K562 (cell line): ENCODE measurements around the gene NDRG4. TPM values are rescaled to one million over a fixed set of nuclear protein-coding genes. Genes with fewer than 3 reads are reported as not detected.

Experiments
- ATAC-seq: fragments of 200-7000 bp; cut with Tn5 transposase; 3 replicates; pipeline ENCODE4 v1.9.1; 2020; ENCODE audit warnings: moderate library complexity
- BruUV-seq: library from RNA; stranded (reverse); fragments of 400-500 nt; replicated peaks from 2 replicates; lab custom pipeline; 2021; lab: Mats Ljungman, UMichigan
- CTCF ChIA-PET: fragments of 300-600 bp; formaldehyde crosslinking; extraction: SDS; loops from one replicate; lab custom pipeline; 2021; ENCODE audit warnings: low intra/inter-chr PET ratio; lab: Yijun Ruan, JAX
- POLR2A ChIA-PET: fragments of 300-600, 350-650 bp; sonication (Branson Sonifier 250); formaldehyde crosslinking; extraction: SDS; loops from one replicate; lab custom pipeline; 2021; ENCODE audit warnings: antibody characterized with exemption, inconsistent platforms; lab: Yijun Ruan, JAX
- DNase-seq, 4 experiments: peaks; one replicate each; pipeline versions ENCODE4 v3.0.0 to v3.0.0-alpha.2; 2011 to 2018; ENCODE audit warnings: low spot score in 3 of 4, mixed read lengths in 3 of 4; ENCODE audit errors: extremely low read depth in 1 of 4
- FAIRE-seq: peaks from 2 replicates; lab custom pipeline; 2011; peaks lifted over from hg19 to GRCh38; lab: Jason Lieb, UNC
- H2AFZ ChIP-seq: 2 replicates; pipeline ENCODE4 v1.6.0; 2011; ENCODE audit warnings: low read depth, low read length, control low read depth, inconsistent platforms
- H3K27ac ChIP-seq: fragments of 200-600 bp; 3 replicates; pipeline ENCODE4 v1.8.0; 2011; ENCODE audit warnings: low read depth, mild to moderate bottlenecking, control low read depth, inconsistent platforms, low read length, moderate library complexity, mixed read lengths; ENCODE audit errors: extremely low read depth
- H3K27me3 ChIP-seq, 2 experiments: fragments of 300-600 bp in 1 of 2; 2 replicates in 1 of 2; 3 replicates in 1 of 2; pipeline versions ENCODE4 v1.6.0 to v1.8.0; 2011; ENCODE audit warnings: inconsistent platforms in 2 of 2, low read length in 2 of 2, mild to moderate bottlenecking in 1 of 2, mixed read lengths in 1 of 2, moderate library complexity in 1 of 2; ENCODE audit not compliant: control insufficient read depth in 2 of 2, insufficient read depth in 2 of 2
- H3K36me3 ChIP-seq: fragments of 300-600 bp; 3 replicates; pipeline ENCODE4 v1.8.0; 2011; ENCODE audit warnings: mild to moderate bottlenecking, low read length, inconsistent platforms; ENCODE audit not compliant: control insufficient read depth, insufficient read depth
- H3K4me1 ChIP-seq, 2 experiments: fragments of 200-600 bp in 1 of 2; replicated peaks in 1 of 2; 2 replicates in 1 of 2; 3 replicates in 1 of 2; pipeline versions ENCODE4 v1.5.1 to v1.8.0; 2011; ENCODE audit warnings: inconsistent platforms in 2 of 2, low read length in 2 of 2, mild to moderate bottlenecking in 1 of 2, mixed read lengths in 1 of 2, moderate library complexity in 1 of 2; ENCODE audit not compliant: control insufficient read depth in 2 of 2, insufficient read depth in 2 of 2
- H3K4me2 ChIP-seq: 2 replicates; pipeline ENCODE4 v1.6.1; 2011; ENCODE audit warnings: low read length, control low read depth, inconsistent platforms, mixed read lengths; ENCODE audit not compliant: insufficient read depth
- H3K4me3 ChIP-seq: fragments of 200-600 bp; sonication (generic), shearing (Covaris generic); 2 replicates; pipeline ENCODE4 v1.5.1; 2016; ENCODE audit warnings: control low read depth, inconsistent platforms
- H3K79me2 ChIP-seq: fragments of 200-600 bp; 3 replicates; pipeline ENCODE4 v1.8.0; 2011; ENCODE audit warnings: low read length, inconsistent platforms; ENCODE audit not compliant: control insufficient read depth, insufficient read depth
- H3K9ac ChIP-seq, 2 experiments: 2 replicates each; pipeline versions ENCODE4 v1.6.0 to v1.6.1; 2011; ENCODE audit warnings: low read depth in 2 of 2, low read length in 2 of 2, control low read depth in 1 of 2, inconsistent platforms in 1 of 2, mild to moderate bottlenecking in 1 of 2, mixed read lengths in 1 of 2; ENCODE audit not compliant: insufficient read depth in 1 of 2
- H3K9me1 ChIP-seq: one replicate; pipeline ENCODE4 v1.6.0; 2011; ENCODE audit warnings: inconsistent platforms, mild to moderate bottlenecking, low read length, moderate library complexity; ENCODE audit not compliant: control insufficient read depth, insufficient read depth
- H3K9me3 ChIP-seq: replicated peaks from 2 replicates; pipeline ENCODE4 v1.5.1; 2011; ENCODE audit warnings: low read depth, low read length, inconsistent platforms; ENCODE audit not compliant: control insufficient read depth, insufficient read depth
- H4K20me1 ChIP-seq: replicated peaks from 2 replicates; pipeline ENCODE4 v1.6.1; 2011; ENCODE audit warnings: low read length, inconsistent platforms, mixed read lengths; ENCODE audit not compliant: control insufficient read depth, insufficient read depth
- ARID2 ChIP-seq: fragments of 450-650 bp; IDR thresholded peaks from 2 replicates; pipeline ENCODE4 v1.6.1; 2017; ENCODE audit warnings: antibody characterized with exemption, mild to moderate bottlenecking
- BRD4 ChIP-seq: fragments of 200-600 bp; sonication (generic); IDR thresholded peaks from 2 replicates; pipeline ENCODE4 v1.6.1; 2017; ENCODE audit warnings: inconsistent platforms
- CBX8 ChIP-seq: fragments of 200-600 bp; sonication (generic); IDR thresholded peaks from 2 replicates; pipeline ENCODE4 v1.6.1; 2012; ENCODE audit warnings: borderline replicate concordance, mixed run types, low read depth, mild to moderate bottlenecking, moderate library complexity, mixed read lengths, low read length, control low read depth, inconsistent platforms; ENCODE audit not compliant: poor library complexity, severe bottlenecking; ENCODE audit errors: extremely low read depth
- FOXJ3 ChIP-seq: sonication (generic); formaldehyde crosslinking; IDR thresholded peaks from 2 replicates; pipeline ENCODE4 v1.4.0; 2020; ENCODE audit warnings: mild to moderate bottlenecking, missing genetic modification reagents
- HDAC2 ChIP-seq: fragments of 450-650 bp; IDR thresholded peaks from 2 replicates; pipeline ENCODE4 v1.6.1; 2016; ENCODE audit warnings: mild to moderate bottlenecking
- HMG20B ChIP-seq: fragments of 250-450 bp; sonication (Bioruptor Pico); IDR thresholded peaks from 2 replicates; pipeline ENCODE4 v1.5.0; 2021; ENCODE audit warnings: mild to moderate bottlenecking
- ILF3 ChIP-seq: fragments of 450-650 bp; IDR thresholded peaks from 2 replicates; pipeline ENCODE4 v1.6.1; 2018; ENCODE audit warnings: antibody characterized with exemption, mild to moderate bottlenecking, moderate library complexity, borderline replicate concordance
- NR2C2 ChIP-seq, 2 experiments: fragments of 200-800 bp in 1 of 2; sonication (Bioruptor generic) in 1 of 2; sonication (generic) in 1 of 2; formaldehyde crosslinking in 1 of 2; IDR thresholded peaks; 2 replicates each; pipeline versions ENCODE4 v1.6.1 to v1.8.0; 2016 to 2022; ENCODE audit warnings: mild to moderate bottlenecking in 1 of 2, missing compliant biosample characterization in 1 of 2, missing genetic modification characterization in 1 of 2, missing genetic modification reagents in 1 of 2
- PHF8 ChIP-seq: fragments of 200-600 bp; sonication (generic); IDR thresholded peaks from 2 replicates; pipeline ENCODE4 v1.6.1; 2012; ENCODE audit warnings: mixed run types, mild to moderate bottlenecking, inconsistent platforms, low read length, moderate library complexity, borderline replicate concordance
- RFX7 ChIP-seq: fragments of 250-450 bp; sonication (Bioruptor Pico); IDR thresholded peaks from 2 replicates; pipeline ENCODE4 v1.5.1; 2021; ENCODE audit warnings: mild to moderate bottlenecking
- SOX6 ChIP-seq: fragments of 450-650 bp; IDR thresholded peaks from 2 replicates; pipeline ENCODE4 v1.6.1; 2014; ENCODE audit warnings: mild to moderate bottlenecking
- TRIM28 ChIP-seq: fragments of 450-650 bp; IDR thresholded peaks from 2 replicates; pipeline ENCODE4 v1.6.1; 2017
- TSC22D4 ChIP-seq: fragments of 450-650 bp; IDR thresholded peaks from 2 replicates; pipeline ENCODE4 v1.6.1; 2016; ENCODE audit warnings: missing genetic modification characterization, missing biosample characterization, control low read depth
- ZFP1 ChIP-seq: fragments of 450-650 bp; formaldehyde crosslinking; IDR thresholded peaks from 2 replicates; pipeline ENCODE4 v1.4.0; 2020; ENCODE audit warnings: mild to moderate bottlenecking, mixed read lengths
- ZNF232 ChIP-seq: sonication (generic); formaldehyde crosslinking; IDR thresholded peaks from 2 replicates; pipeline ENCODE4 v1.8.0; 2022; ENCODE audit warnings: mild to moderate bottlenecking, missing genetic modification reagents
- ZNF584 ChIP-seq: fragments of 200-800 bp; sonication (Bioruptor generic); IDR thresholded peaks from 2 replicates; pipeline ENCODE4 v1.6.1; 2016; ENCODE audit warnings: low read depth, mild to moderate bottlenecking, missing genetic modification characterization, missing compliant biosample characterization
- WGBS: fragments of 100-300 bp; shearing (Covaris generic); methylation state at CpG from one replicate; pipeline ENCODE4 v1.1.6; 2016; ENCODE audit warnings: low coverage, mixed read lengths; ENCODE audit not compliant: insufficient coverage; ENCODE audit errors: missing lambda C conversion rate; 5-methylcytosine and 5-hydroxymethylcytosine counted together
- in situ Hi-C: fragments of 300-500 bp; cut with MboI; formaldehyde crosslinking; loops from 4 replicates; pipeline ENCODE4 v1.15.0; 2018; ENCODE audit warnings: inconsistent platforms, mixed read lengths
- intact Hi-C: fragments of 100-400 bp; cut with micrococcal nuclease; formaldehyde crosslinking; loops from 2 replicates; pipeline ENCODE4 v1.14.2; 2022
- polyA plus RNA-seq, 8 experiments: library from polyadenylated mRNA; depleted of rRNA in 4 of 8; stranded (reverse) in 5 of 8; unstranded in 3 of 8; fragments of >200 nt; fragmentation: Nextera tagmentation in 2 of 8; fragmentation: Illumina TruSeq in 1 of 8; extraction: Ambion mirVana in 2 of 8; extraction: Trizol in 1 of 8; gene quantifications; 2 replicates each; pipeline versions ENCODE4 v1.2.1 to v1.2.3, GENCODE V29; 2011 to 2014; ENCODE audit warnings: inconsistent platforms in 1 of 8, missing spikeins in 1 of 8
- total RNA-seq, 7 experiments: library from RNA; depleted of rRNA in 6 of 7; stranded (reverse); fragments of >200 nt in 6 of 7; fragmentation: Illumina TruSeq in 2 of 7; extraction: Trizol in 2 of 7; gene quantifications; 2 replicates each; pipeline versions ENCODE4 v1.2.1 to v1.2.3, GENCODE V29; 2011 to 2021; ENCODE audit warnings: low replicate concordance in 1 of 7
- TF ChIP-seq, protein P1 (sequence below): fragments of 450-650 bp; IDR thresholded peaks from 2 replicates; pipeline ENCODE4 v1.6.1; 2016
- TF ChIP-seq, protein P2 (sequence below): IDR thresholded peaks from 2 replicates; pipeline ENCODE4 v1.6.1; 2011; ENCODE audit not compliant: insufficient read length; ENCODE audit errors: extremely low read depth
- TF ChIP-seq, protein P3 (sequence below): fragments of 250-450 bp; sonication (Bioruptor Pico); IDR thresholded peaks from 2 replicates; pipeline ENCODE4 v1.4.0; 2020; ENCODE audit warnings: mild to moderate bottlenecking, moderate library complexity

The NDRG4 gene
- total and polyA plus RNA-seq, 9 of the 15 experiments (the other 6 are each of a cell fraction or from before 2014, with no cell fraction given): 0.06 to 0.95 (median 0.28) TPM

DNA sequence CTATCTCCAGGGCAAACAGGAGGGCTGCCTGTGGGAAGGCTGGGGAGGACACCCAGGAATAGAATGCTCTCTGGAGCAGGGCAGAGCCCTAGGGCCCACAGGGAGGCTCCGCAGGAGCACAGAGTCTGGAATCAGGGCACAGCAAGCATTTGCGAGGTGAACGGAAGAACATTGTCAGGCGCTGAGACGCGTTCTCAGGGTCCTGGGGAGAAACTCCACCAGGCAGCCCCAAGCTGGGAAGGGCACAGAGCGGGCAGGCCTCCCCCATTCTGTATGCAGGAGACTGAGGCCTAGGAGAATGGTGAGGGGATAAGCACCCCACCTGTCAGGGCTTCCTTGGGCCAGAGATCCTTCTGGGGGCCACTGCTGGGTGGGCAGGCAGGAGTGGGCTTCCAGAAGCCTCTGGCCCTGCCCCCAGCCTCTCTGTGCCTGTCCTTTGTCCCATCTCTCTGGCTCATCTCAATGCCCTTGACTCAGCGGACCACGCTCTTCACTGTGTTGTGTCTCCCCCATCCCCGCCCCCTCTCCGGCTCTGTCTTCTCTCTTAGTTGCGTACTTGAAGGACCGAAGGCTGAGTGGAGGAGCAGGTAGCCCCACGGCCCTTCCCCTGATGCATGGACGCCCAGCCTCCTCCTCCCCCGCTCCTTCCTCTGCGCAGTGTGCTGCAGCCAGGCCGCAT lies 10.3 kb downstream of the NDRG4 start:
- Histone ChIP-seq H3K79me2 (peaks cover 13% of the 10 kb centered on the region), H3K4me3 (no peak overlapping the region), H3K4me1 (peaks cover 0 to 39% of the 10 kb centered on the region in 2 experiments; a peak in 3 of 5 replicates), H3K36me3 (no peaks in the 10 kb centered on the region), H3K9me1 (no peaks in the 10 kb centered on the region), H3K9ac (peak overlapping the region in 1 of 2 experiments; percentile 3; a peak in 1 of 4 replicates), H3K27me3 (no peaks in the 10 kb centered on the region), H2AFZ (no peak overlapping the region), H3K9me3 (no peaks in the 10 kb centered on the region), H4K20me1 (no peaks in the 10 kb centered on the region; the same call in 1 of the 2 replicates), H3K4me2 (no peak overlapping the region), H3K27ac (no peak overlapping the region)
- intact Hi-C loops (no loop called here), in situ Hi-C loops (no loop called here)
- FAIRE-seq (no peak), DNase-seq (no peak), ATAC-seq (no peak)
- ChIA-PET POLR2A (interaction anchor here (0.6 kb wide), 1 partner anchor 11 kb away, joined by 4 read pairs; no protein-coding TSS in a partner anchor), CTCF (no interaction called here)
- no TSS peak for BruUV-seq
- TF ChIP-seq ZNF584 (no peak), SOX6 (no peak), ILF3 (no peak), TSC22D4 (tag) (no peak), CBX8 (no peak), PHF8 (no peak), ZFP1 (no peak), HDAC2 (no peak), BRD4 (no peak), HMG20B (CRISPR knock-in tag) (no peak), ZNF232 (CRISPR knock-in tag) (no peak), NR2C2 (CRISPR knock-in tag; IDR thresholded peaks at IDR 0.05) (no peak), NR2C2 (tag; IDR thresholded peaks at IDR 0.05) (no peak), FOXJ3 (CRISPR knock-in tag) (no peak), ARID2 (no peak), TRIM28 (no peak), RFX7 (CRISPR knock-in tag) (no peak)
- TF ChIP-seq, protein P1, sequence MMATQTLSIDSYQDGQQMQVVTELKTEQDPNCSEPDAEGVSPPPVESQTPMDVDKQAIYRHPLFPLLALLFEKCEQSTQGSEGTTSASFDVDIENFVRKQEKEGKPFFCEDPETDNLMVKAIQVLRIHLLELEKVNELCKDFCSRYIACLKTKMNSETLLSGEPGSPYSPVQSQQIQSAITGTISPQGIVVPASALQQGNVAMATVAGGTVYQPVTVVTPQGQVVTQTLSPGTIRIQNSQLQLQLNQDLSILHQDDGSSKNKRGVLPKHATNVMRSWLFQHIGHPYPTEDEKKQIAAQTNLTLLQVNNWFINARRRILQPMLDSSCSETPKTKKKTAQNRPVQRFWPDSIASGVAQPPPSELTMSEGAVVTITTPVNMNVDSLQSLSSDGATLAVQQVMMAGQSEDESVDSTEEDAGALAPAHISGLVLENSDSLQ: no peak
- TF ChIP-seq, protein P2, sequence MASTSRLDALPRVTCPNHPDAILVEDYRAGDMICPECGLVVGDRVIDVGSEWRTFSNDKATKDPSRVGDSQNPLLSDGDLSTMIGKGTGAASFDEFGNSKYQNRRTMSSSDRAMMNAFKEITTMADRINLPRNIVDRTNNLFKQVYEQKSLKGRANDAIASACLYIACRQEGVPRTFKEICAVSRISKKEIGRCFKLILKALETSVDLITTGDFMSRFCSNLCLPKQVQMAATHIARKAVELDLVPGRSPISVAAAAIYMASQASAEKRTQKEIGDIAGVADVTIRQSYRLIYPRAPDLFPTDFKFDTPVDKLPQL: no peak
- TF ChIP-seq, protein P3, sequence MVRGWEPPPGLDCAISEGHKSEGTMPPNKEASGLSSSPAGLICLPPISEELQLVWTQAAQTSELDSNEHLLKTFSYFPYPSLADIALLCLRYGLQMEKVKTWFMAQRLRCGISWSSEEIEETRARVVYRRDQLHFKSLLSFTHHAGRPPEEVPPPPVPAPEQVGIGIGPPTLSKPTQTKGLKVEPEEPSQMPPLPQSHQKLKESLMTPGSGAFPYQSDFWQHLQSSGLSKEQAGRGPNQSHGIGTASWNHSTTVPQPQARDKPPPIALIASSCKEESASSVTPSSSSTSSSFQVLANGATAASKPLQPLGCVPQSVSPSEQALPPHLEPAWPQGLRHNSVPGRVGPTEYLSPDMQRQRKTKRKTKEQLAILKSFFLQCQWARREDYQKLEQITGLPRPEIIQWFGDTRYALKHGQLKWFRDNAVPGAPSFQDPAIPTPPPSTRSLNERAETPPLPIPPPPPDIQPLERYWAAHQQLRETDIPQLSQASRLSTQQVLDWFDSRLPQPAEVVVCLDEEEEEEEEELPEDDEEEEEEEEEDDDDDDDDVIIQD (CRISPR knock-in tag): no peak
- 74% methylated on average over 12 of the region's 18 CpGs for WGBS
